Spleen (tissue), 7 donors: ENCODE measurements around the gene CCNY.

Experiments used
- POLR2A ChIP-seq, 3 donors: fragments of 450-650 bp; IDR thresholded peaks; one replicate each; pipeline ENCODE4 v1.5.1; 2017; ENCODE audit warnings: antibody characterized with exemption in 3 of 3, mild to moderate bottlenecking in 1 of 3
- POLR2AphosphoS5 ChIP-seq, 3 donors: sonication (generic); formaldehyde crosslinking; IDR thresholded peaks; one replicate each; pipeline ENCODE4 v1.5.1; 2017; ENCODE audit warnings: antibody characterized with exemption in 3 of 3
- TF ChIP-seq, protein P1 (sequence below), 11 experiments: fragments of 200-600 bp in 7 of 11; fragments of 450-650 bp in 4 of 11; sonication (generic) in 4 of 11; IDR thresholded peaks in 8 of 11; conservative IDR thresholded peaks in 3 of 11; 1 replicate in 7 of 11; 2 replicates in 4 of 11; pipeline versions ENCODE4 v1.4.0 to v1.8.0; 2016 to 2021; ENCODE audit warnings: antibody characterized with exemption in 11 of 11, inconsistent platforms in 4 of 11, mild to moderate bottlenecking in 1 of 11
- donor health status: DM: no; HTN: no; CAD: no; lungs with moderate emphysema.
- donor health status: DM: no; HTN: no; CAD: no.
- donor health status: DM: no; HTN: no; CAD: no.

DNA sequence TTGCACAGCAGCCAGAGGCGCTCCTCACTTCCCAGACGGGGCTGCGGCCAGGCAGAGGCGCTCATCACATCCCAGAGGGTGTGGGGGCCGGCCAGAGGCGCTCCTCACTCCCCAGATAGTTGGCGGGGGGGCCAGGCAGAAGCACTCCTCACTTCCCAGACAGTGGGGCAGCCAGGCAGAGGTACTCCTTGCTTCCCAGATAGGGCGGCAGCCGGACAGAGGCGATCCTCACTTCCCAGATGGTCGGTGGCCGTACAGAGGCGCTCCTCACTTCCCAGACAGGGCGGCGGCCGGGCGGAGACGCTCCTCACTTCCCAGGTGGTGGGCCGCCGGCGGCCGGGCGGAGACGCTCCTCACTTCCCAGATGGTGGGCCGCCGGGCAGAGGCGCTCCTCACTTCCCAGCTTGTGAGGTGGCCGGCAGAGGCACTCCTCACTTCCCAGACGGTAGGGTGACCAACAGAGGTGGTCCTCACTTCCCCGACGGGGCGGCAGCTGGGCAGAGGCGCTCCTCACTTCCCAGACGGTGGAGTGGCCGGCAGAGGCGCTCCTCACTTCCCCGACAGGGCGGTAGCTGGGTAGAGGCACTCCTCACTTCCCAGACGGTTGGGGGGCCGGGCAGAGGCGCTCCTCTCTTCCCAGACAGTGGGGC is 26.5 kb downstream of the CCNY start:
- TF ChIP-seq POLR2A (IDR thresholded peaks at IDR 0.05) (no peak), POLR2AphosphoS5 (IDR thresholded peaks at IDR 0.05) (no peak)
- TF ChIP-seq, protein P1, sequence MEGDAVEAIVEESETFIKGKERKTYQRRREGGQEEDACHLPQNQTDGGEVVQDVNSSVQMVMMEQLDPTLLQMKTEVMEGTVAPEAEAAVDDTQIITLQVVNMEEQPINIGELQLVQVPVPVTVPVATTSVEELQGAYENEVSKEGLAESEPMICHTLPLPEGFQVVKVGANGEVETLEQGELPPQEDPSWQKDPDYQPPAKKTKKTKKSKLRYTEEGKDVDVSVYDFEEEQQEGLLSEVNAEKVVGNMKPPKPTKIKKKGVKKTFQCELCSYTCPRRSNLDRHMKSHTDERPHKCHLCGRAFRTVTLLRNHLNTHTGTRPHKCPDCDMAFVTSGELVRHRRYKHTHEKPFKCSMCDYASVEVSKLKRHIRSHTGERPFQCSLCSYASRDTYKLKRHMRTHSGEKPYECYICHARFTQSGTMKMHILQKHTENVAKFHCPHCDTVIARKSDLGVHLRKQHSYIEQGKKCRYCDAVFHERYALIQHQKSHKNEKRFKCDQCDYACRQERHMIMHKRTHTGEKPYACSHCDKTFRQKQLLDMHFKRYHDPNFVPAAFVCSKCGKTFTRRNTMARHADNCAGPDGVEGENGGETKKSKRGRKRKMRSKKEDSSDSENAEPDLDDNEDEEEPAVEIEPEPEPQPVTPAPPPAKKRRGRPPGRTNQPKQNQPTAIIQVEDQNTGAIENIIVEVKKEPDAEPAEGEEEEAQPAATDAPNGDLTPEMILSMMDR (IDR thresholded peaks at IDR 0.05 in 8 of 11, conservative IDR thresholded peaks at IDR 0.05 in 3 of 11) = no peak
